ENCODE results near the gene CDKN1C. TPM values are rescaled to one million over a fixed set of nuclear protein-coding genes. Genes with fewer than 3 reads are reported as not detected.

Gene CDKN1C
- total RNA-seq, 1 donor from 2014 or later: 18.1 TPM

DNA sequence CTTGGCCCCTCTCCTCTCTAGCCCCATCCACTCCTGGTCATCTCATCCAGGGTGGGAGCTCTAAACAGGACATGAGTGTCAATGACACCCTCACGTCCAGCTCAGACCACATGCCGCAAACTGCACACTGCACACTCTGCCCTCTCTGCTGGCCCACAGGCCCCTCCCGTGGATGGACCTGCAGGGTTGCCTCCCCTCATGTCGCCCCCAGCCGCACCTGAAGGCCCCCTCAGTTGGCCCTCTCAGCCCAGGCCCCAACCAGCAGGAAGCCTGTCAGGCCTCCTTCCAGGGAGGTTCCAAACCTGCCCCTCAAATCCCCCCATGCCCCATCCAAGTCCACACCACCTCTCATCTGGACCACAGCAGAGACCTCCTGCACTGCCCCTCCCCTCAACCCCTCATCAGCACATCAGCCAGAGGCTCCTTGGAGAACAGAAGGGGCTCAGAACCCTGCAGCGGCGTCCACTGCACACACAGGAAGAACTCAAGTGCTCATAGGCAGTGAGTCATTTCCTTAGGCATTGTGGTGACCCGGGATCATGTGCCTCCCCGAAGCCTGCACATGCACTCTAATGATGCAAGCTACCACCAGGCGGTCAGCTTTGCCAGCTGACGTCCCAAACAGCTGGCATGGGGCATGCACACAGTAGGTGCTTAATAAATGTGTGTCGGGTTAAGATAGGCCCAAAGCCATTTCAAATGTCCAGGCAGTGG lies 12.9 kb upstream of the CDKN1C start:
- no peak overlapping the region for H3K4me3 ChIP-seq

DNA sequence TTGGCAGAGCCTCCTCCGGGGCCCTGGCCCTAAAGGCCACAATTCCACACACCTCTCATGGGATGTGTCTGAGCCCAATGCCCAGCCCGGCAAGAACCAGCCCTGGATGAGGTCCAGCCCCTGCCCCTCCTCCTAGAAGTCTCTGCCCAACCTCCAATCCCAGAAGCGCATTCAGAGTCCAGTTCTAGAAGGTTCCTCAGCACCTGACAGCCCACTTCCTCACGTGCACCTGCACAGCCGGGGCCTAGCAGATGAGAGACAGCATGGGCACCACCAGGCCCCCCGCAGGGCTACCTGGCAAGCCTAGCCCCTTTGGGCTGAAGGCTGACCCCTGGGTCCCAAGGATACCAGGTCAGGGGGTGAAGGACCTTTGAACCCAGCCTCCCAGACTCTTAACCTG lies 11.5 kb upstream of the CDKN1C start:
- DNase-seq (ENCODE audit: low spot score in 2 of 2): no peak
- TF ChIP-seq, protein P1, sequence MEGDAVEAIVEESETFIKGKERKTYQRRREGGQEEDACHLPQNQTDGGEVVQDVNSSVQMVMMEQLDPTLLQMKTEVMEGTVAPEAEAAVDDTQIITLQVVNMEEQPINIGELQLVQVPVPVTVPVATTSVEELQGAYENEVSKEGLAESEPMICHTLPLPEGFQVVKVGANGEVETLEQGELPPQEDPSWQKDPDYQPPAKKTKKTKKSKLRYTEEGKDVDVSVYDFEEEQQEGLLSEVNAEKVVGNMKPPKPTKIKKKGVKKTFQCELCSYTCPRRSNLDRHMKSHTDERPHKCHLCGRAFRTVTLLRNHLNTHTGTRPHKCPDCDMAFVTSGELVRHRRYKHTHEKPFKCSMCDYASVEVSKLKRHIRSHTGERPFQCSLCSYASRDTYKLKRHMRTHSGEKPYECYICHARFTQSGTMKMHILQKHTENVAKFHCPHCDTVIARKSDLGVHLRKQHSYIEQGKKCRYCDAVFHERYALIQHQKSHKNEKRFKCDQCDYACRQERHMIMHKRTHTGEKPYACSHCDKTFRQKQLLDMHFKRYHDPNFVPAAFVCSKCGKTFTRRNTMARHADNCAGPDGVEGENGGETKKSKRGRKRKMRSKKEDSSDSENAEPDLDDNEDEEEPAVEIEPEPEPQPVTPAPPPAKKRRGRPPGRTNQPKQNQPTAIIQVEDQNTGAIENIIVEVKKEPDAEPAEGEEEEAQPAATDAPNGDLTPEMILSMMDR (IDR thresholded peaks at IDR 0.05): no peak
- Histone ChIP-seq H3K4me3 (no peak overlapping the region), H3K36me3 (no peaks in the 10 kb centered on the region), H3K27ac (no peak overlapping the region), H3K9me3 (no peaks in the 10 kb centered on the region), H3K27me3 (no peaks in the 10 kb centered on the region), H3K4me1 (peaks cover 0 to 13% of the 10 kb centered on the region in 2 donors)
- intact Hi-C loops (cut with DNase I): no loop called here

More for the DNA sequence above, 12.9 kb upstream of the CDKN1C start:
- Histone ChIP-seq H3K27me3 (no peaks in the 10 kb centered on the region), H3K36me3 (no peaks in the 10 kb centered on the region), H3K27ac (peak overlapping the region; percentile 43 to 50), H3K9me3 (no peaks in the 10 kb centered on the region), H3K4me1 (peaks cover 0 to 17% of the 10 kb centered on the region in 2 donors)
- peak; percentile 63 to 86 for DNase-seq (ENCODE audit: low spot score in 2 of 2)
- intact Hi-C loops (cut with DNase I): no loop called here
- TF ChIP-seq, protein P1 (IDR thresholded peaks at IDR 0.05): no peak

DNA sequence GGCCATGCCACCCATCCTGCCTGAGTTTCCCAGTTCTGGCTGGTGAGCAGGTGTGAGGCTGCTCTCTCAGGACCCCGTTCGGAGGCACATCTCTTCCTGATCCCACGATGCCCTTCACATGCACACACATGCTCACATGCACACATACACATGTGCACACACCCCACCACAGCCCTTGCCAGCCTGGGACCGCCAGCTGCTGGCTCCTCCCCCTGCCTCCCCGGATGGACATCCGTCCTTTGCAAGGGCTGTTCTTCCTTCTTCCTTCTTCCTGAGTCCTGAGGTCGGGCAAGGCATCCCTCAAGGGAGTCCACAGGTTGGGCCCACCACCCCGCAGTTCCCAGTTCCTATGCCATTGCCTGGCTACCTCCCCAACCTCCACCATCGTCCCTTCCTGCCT lies 10.5 kb upstream of the CDKN1C start:
- Histone ChIP-seq H3K27ac (no peak overlapping the region), H3K36me3 (no peaks in the 10 kb centered on the region), H3K27me3 (no peaks in the 10 kb centered on the region), H3K9me3 (no peaks in the 10 kb centered on the region), H3K4me3 (no peak overlapping the region), H3K4me1 (peaks cover 3 to 11% of the 10 kb centered on the region in 2 donors)
- intact Hi-C loops (cut with DNase I): no loop called here
- TF ChIP-seq, protein P1 (IDR thresholded peaks at IDR 0.05): no peak
- DNase-seq (ENCODE audit: low spot score in 2 of 2): no peak

DNA sequence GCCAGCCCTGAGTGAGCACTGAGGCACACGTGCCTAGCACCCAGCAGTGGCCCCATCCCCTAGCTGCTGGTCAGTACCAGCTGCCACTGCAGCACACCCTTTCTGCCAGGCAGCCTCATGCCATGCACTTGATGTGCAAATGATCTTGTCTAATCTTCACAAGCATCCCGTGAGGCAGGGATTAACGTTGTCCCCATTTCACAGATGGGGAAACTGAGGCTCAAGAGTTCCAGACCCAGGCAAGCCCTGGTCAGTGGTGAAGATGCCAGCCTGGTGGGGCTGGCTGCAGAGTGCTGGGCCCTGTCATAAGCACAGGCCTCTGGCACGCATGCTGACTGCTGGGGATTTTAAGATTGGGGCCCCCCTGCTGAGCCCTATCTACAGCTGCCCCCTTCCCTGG lies 8.4 kb upstream of the CDKN1C start:
- Histone ChIP-seq H3K9me3 (no peaks in the 10 kb centered on the region), H3K4me3 (no peak overlapping the region), H3K4me1 (peaks cover 3 to 11% of the 10 kb centered on the region in 2 donors), H3K36me3 (no peaks in the 10 kb centered on the region), H3K27me3 (no peaks in the 10 kb centered on the region), H3K27ac (no peak overlapping the region)
- no peak for DNase-seq (ENCODE audit: low spot score in 2 of 2)
- TF ChIP-seq, protein P1 (IDR thresholded peaks at IDR 0.05): no peak
- intact Hi-C loops (cut with DNase I): no loop called here

DNA sequence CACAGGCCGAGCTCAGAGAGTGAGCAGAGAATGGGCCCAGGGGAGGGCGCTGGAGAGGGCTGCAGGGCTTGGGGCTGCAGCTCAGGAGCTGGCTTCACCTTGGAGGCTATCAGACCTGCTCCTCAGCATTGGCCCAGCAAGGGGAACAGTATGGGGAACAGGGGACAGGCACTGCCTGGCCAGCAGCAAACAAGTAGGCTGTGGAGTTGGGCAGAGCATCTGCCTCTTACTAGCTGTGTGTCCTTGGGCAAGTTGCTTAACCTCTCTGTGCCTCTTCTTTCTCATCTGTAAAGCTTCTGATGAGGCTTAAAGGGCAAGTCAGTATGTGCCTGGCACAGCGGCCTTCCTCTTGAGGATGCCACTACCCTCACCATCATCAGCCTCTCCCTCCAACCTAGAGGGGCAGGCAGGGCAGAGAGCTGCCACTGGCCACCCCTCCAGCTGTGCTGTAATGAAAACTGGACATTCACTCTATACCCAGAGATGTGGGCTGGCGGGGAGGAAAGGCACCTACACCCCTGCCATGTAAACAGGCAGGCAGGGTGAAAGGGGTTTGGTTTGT lies 7.5 kb upstream of the CDKN1C start:
- Histone ChIP-seq H3K4me1 (peaks cover 3 to 11% of the 10 kb centered on the region in 2 donors), H3K27me3 (no peaks in the 10 kb centered on the region), H3K4me3 (peak overlapping the region; percentile 57 to 66), H3K36me3 (no peaks in the 10 kb centered on the region), H3K27ac (peak overlapping the region in 1 of 2 donors; percentile 55), H3K9me3 (no peaks in the 10 kb centered on the region)
- intact Hi-C loops (cut with DNase I): loop anchor here (1.0 kb wide), 1 partner anchor 361 kb away; no protein-coding TSS in a partner anchor
- TF ChIP-seq, protein P1 (IDR thresholded peaks at IDR 0.05): no peak
- DNase-seq (ENCODE audit: low spot score in 2 of 2): no peak
